Measurements from ENCODE around the gene SLC4A3.

The SLC4A3 gene

GRCh38 chr2:219627103-219628100, at the start of gene SLC4A3:
TSS of gene SLC4A3 (plus strand) at chr2:219627630. CDS start at chr2:219627993, 363 bp downstream.
- DNase-seq: no peak

- DNase-seq: no peak
Observed at GRCh38 chr2:219578811-219579613, 48.4 kb upstream of the SLC4A3 start.

DNA sequence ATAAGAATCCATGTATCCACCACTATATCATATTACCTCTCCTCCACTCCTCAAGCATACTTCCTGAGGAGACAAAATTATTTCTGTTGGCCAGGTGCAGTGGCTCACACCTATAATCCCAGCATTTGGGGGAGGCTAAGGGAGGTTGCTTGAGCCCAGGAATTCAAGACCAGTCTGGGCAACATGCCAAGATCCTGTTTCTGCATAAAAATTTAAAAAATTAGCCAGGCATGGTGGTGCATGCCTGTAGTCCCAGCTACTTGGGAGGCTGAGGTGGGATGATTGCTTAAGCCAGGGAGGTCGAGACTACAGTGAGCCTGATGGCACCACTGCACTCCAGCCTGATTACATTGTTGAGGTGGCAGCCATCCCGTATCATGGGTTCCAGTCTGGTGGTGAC, 46.1 kb upstream of the SLC4A3 start:
- DNase-seq: no peak

DNA sequence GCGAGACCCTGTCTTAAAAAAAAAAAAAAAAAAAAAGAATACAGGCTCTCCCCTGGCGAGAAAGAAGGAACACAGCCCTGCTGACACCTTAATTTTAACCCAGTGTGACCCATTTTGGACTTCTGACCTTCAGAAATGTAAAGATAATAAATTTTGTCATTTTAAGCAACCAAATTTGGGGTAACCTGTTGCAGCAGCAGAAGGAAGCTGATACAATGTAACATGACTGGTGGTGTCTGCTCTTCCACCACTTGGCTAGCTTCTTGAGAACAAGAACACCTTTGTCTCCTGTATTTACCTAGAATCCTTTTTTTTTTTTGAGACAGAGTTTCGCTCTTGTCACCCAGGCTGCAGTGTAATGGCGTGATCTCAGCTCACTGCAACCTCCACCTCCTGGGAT, 36.3 kb upstream of the SLC4A3 start:
- no peak for DNase-seq

DNA sequence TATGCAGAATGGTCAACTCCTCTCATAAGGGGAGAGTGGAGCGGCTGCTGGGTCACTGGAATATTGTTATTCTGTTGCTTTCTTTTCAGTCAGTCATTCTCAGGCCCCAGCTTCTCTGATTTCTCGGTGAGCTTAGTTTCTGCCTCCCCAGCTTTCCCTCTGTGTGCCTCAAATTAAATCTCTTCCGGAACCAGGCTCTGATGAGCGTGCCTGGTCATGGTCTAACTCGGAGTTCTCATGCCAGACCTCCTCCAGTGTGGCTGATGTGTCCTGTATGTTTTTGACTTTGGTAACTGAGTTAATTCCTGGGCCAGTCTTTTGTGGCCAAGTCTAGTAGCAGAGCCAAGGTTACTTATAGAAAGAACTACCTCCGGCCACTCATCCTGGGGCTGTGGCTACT, 34.7 kb upstream of the SLC4A3 start:
- no peak for DNase-seq

- DNase-seq: no peak
Observed at GRCh38 chr2:219593154-219593553, 34.3 kb upstream of the SLC4A3 start.

- DNase-seq: peak; percentile 35 to 44
Observed at GRCh38 chr2:219595256-219595655, 32.2 kb upstream of the SLC4A3 start.

DNA sequence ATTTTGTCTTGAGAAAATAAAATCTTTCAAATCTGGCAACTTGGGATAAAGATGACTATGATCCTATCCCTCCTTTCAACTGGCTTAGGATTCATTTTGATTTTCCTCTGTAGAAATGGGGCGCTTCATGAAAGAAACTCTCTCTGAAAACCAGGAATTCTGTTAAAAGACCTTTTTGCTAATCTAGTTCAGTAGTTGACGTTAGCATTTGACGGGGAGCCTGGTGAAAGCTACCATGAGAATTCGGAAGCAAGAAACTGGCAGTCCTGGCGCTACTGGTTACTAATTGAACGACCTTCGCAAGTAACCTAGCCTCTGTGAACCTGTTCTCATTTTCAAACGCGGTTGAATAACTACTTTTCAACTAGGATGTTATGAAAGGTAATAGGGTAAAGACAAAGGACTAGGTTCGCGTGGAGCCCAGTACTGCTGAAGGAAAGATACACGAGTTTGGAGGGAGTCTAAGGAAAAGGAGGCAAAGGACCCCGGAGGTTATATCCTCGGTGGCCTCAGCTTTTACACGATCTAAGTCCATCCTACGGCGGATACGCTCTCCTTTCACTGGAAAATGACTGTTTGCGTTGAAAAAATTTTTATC, 30.4 kb upstream of the SLC4A3 start:
- DNase-seq: peak in 1 of 2 experiments; percentile 26

- peak; percentile 79 to 84 for DNase-seq
Observed at GRCh38 chr2:219597552-219598307, 29.7 kb upstream of the SLC4A3 start, which contains the start of gene STK11IP. TSS of gene STK11IP (plus strand) at chr2:219597857. CDS start at chr2:219598120, 263 bp downstream.

GRCh38 chr2:219598308-219599078, 28.9 kb upstream of the SLC4A3 start:
- no peak for DNase-seq

GRCh38 chr2:219603771-219604170, 23.7 kb upstream of the SLC4A3 start:
- peak; percentile 65 to 74 for DNase-seq

GRCh38 chr2:219605607-219605954, 21.8 kb upstream of the SLC4A3 start:
- DNase-seq: no peak

DNA sequence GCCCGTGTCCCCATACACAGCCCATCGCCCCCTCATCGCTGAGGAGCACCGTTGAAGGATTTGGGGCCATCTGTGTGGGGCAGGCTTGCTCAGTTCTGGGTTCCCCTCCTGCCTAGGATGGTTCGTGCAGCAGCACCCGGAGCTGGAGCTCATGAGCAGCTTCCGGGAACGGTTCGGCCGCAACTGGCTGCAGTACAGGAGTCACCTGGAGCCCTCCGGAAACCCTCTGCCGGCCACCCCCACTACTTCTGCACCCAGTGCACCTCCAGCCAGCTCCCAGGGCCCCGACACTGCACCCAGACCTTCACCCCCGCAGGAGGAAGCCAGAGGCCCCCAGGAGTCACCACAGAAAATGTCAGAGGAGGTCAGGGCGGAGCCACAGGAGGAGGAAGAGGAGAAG, 19.5 kb upstream of the SLC4A3 start:
- DNase-seq: peak; percentile 67 to 78

GRCh38 chr2:219608399-219608964, 18.9 kb upstream of the SLC4A3 start:
- no peak for DNase-seq

GRCh38 chr2:219609149-219609750, 18.2 kb upstream of the SLC4A3 start:
- DNase-seq: no peak

DNA sequence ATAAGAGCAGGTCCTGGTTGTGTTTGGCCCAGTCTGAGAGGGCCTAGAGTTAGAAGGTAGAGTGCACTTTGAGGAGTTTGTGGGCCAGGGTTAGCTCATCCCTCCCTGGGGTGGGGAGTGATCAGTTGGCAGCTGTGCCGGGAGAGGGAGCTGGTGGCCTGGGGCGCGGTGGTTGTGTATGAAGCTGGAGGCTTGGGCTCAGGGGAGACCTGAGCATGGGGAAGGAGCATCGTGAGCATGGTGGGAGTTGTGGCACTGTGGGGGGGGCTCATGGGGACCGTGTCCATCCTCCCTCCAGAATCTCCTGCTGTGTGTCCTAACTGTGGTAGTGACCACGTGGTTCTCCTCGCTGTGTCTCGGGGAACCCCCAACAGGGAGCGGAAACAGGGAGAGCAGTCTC, 16.1 kb upstream of the SLC4A3 start:
- DNase-seq: no peak

DNA sequence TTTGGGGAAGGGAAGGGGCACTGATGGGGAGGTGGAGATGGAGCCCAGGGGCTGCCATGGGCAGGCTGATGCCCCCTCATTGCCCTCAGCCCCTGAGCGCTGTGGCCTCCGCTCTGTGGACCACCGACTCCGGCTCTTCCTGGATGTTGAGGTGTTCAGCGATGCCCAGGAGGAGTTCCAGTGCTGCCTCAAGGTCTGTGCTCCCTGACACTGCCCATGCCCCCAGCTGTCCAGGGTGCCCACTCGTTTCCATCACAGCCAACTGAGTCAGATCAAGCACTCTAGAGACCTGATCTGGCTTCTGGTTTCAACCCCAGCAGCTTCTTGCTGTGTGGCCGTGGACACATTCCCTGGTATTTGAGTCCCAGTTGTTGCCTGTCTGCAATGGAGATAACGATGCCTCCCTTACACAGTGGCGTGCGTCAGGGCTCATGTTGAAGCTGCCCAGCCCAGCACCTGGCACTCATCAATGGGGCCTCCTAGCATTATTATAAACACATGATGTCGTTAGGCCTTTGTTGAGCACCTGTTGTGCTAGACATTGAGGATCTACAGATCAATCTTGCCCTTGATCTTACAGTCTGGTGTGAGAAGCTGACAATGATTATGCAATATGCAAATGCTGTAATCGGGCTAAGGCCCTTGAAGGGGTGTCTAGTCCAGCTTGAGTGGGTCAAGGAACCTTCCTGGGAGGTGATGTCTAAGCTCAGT, 15.4 kb upstream of the SLC4A3 start:
- DNase-seq: no peak

GRCh38 chr2:219612577-219613286, 14.7 kb upstream of the SLC4A3 start:
- no peak for DNase-seq

GRCh38 chr2:219613461-219614070, 13.9 kb upstream of the SLC4A3 start:
- no peak for DNase-seq
